ENCODE data around the gene CRAT. TPM values are rescaled to one million over a fixed set of nuclear protein-coding genes. Genes with fewer than 3 reads are reported as not detected.

Gene CRAT
- polyA plus RNA-seq, 1 experiment, result 61.2 TPM

DNA sequence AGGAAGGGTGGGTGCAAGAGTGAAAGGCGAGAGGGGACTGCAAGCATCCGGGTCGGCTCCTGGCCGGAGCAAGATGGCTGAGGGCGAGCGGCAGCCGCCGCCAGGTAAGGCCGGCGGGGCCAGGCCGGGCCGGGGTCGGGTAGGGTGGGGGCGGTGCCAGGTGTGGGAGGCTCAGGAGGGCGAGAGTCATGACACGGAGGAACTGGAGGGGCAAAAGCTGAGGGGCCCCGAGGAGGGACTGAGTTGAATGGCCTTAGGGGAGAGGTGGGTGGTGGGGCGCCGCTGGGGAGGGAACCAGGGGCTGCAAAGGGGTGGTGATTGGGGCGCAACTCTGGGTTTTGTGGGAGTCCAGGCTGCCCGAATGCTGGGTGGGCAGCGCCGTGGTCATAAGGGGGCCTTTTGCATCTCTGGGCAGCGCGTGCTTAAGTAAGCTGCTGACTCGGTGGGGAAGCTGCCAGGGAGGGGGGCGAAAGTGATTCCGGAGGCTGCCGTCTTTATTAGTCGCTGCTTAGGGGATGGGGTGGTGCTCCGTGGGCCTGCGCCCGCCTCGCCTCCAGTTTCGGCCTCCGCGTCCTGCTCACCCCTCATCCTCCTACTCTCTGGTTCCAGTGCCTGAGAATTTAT lies 1.0 kb upstream of the CRAT start:
- Histone ChIP-seq H3K27me3 (ENCODE audit: control insufficient read depth, insufficient read depth, low read length) (no peaks in the 10 kb centered on the region), H3K4me3 (ENCODE audit: low read depth, low read length) (peak overlapping the region; percentile 98), H3K36me3 (ENCODE audit: control insufficient read depth, insufficient read depth, low read length) (peaks cover 8% of the 10 kb centered on the region)
- no peak for DNase-seq (ENCODE audit: low read depth)
- ChIA-PET POLR2A (no interaction called here), CTCF (interaction anchor here (1.2 to 2.6 kb wide), 4 partner anchors 9 to 514 kb away, joined by 3 to 5 read pairs (median 3); partner anchors contain the start of genes C9orf50 and NTMT1)
- TF ChIP-seq, protein P1, sequence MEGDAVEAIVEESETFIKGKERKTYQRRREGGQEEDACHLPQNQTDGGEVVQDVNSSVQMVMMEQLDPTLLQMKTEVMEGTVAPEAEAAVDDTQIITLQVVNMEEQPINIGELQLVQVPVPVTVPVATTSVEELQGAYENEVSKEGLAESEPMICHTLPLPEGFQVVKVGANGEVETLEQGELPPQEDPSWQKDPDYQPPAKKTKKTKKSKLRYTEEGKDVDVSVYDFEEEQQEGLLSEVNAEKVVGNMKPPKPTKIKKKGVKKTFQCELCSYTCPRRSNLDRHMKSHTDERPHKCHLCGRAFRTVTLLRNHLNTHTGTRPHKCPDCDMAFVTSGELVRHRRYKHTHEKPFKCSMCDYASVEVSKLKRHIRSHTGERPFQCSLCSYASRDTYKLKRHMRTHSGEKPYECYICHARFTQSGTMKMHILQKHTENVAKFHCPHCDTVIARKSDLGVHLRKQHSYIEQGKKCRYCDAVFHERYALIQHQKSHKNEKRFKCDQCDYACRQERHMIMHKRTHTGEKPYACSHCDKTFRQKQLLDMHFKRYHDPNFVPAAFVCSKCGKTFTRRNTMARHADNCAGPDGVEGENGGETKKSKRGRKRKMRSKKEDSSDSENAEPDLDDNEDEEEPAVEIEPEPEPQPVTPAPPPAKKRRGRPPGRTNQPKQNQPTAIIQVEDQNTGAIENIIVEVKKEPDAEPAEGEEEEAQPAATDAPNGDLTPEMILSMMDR (IDR thresholded peaks at IDR 0.05; ENCODE audit: insufficient read depth, low read depth, low read length), result no peak

DNA sequence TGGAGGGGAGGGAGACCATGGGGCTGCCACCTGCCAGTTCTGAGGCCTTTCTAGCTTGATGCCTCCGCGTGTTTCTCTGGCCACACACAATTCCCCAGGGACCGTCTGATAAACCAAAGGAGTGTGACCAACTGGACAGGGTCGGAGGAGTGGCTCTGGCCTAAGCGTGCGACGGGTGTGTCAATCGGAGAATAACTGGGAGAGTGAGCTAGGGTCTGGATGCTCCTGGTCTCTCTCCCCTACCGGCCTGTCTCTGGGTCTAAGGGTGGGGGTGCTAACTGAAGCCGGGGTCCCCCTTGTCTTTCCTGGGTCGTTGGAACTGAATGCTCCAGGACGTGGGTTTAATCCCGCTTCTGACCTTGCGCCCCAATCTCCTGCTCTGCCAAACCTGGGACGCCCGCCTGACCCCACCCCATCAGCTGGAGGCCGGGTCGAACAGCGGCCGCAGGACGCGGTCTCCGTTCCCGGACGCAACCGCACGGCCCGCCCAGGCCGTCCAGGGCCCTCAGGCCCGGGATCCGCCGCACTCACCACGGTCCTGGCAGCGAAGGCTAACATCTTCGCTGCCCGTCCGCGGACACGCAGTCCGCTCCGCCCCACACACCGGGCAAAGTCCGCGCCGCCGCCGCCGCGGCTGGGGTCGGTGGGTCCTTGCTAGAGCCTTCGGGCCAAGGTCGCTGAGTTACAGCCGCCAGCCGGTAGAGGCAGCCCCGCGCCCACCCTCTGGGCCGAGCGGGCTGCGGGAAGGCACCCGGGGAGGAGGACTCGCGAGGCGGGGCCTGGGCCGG lies 447 bp downstream of the CRAT start:
- ChIA-PET POLR2A (no interaction called here), CTCF (interaction anchor here (1.0 to 1.6 kb wide), 3 partner anchors 21 to 514 kb away, joined by 4 to 6 read pairs (median 4); no protein-coding TSS in a partner anchor)
- H3K27me3 ChIP-seq (ENCODE audit: control insufficient read depth, insufficient read depth, low read length), result no peaks in the 10 kb centered on the region
- TF ChIP-seq, protein P1 (IDR thresholded peaks at IDR 0.05; ENCODE audit: insufficient read depth, low read depth, low read length), result no peak
- DNase-seq (ENCODE audit: low read depth), result no peak
- peak overlapping the region; percentile 98 for H3K4me3 ChIP-seq (ENCODE audit: low read depth, low read length)
- peaks cover 15% of the 10 kb centered on the region for H3K36me3 ChIP-seq (ENCODE audit: control insufficient read depth, insufficient read depth, low read length)

DNA sequence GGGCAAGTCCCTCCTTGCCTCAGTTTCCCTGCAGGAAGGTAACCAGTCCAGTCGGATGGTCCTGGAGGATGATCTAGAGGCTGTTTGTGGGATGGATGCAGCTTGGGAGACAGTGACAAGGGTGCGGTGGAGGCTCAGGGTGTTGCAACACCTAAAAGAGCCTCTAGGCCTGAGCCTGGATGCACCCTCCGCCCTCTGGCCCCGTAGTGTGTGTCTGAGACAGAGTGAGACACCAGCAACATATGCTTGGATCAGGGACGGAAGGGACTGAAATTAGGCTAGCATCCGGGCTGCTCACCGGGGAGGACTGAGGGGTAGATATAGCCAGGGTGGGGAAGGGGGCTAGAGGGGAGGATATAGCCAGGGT lies 1.1 kb downstream of the CRAT start:
- Histone ChIP-seq H3K27me3 (ENCODE audit: control insufficient read depth, insufficient read depth, low read length) (no peaks in the 10 kb centered on the region), H3K4me3 (ENCODE audit: low read depth, low read length) (peak overlapping the region; percentile 98), H3K36me3 (ENCODE audit: control insufficient read depth, insufficient read depth, low read length) (peaks cover 15% of the 10 kb centered on the region)
- TF ChIP-seq, protein P1 (IDR thresholded peaks at IDR 0.05; ENCODE audit: insufficient read depth, low read depth, low read length), result no peak
- ChIA-PET CTCF (interaction anchor here (0.5 to 1.6 kb wide), 5 partner anchors 15 to 515 kb away, joined by 3 to 6 read pairs (median 4); no protein-coding TSS in a partner anchor), POLR2A (no interaction called here)
- no peak for DNase-seq (ENCODE audit: low read depth)

DNA sequence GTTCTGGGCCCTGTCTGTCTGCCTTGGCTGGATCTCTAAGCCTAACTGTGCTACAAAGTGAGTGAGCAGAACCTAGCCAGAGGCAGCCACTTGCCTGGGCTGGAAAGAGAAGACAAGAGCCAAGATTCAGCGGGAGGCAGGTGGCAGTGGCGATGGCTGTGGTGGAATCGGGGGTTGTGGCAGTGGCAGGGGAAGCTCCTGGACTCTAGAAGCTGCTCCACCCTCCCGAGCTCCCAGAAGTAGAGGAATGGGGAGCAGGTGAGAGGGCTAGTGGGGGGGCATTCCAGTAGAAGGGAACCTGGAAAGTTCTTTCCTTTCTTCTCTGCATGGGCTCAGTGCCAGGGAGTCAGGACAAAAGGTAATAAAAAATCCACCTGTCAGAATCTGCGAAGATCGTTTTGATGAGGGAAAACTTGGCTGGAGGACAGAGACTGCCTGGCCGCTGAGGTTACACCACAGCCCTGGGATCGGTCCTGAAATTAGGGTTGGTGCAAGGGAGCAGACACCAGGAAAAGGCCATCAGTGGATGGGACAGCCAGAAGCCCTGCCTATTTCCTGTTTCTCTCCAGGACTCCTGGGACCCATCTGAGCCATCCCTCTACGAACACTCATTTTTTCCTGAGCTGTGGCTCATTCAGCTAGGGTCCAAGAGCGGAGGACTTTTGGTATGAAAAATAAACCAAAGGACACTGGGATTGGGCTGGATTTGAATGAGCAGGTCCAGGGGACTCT lies 1.6 kb downstream of the CRAT start:
- H3K36me3 ChIP-seq (ENCODE audit: control insufficient read depth, insufficient read depth, low read length), result peaks cover 15% of the 10 kb centered on the region
- CTCF ChIA-PET, result interaction anchor here (0.5 to 1.6 kb wide), 4 partner anchors 15 to 516 kb away, joined by 3 to 4 read pairs (median 4); no protein-coding TSS in a partner anchor
- POLR2A ChIA-PET, result no interaction called here
- no peak for DNase-seq (ENCODE audit: low read depth)
- no peaks in the 10 kb centered on the region for H3K27me3 ChIP-seq (ENCODE audit: control insufficient read depth, insufficient read depth, low read length)
- no peak overlapping the region for H3K4me3 ChIP-seq (ENCODE audit: low read depth, low read length)
- TF ChIP-seq, protein P1 (IDR thresholded peaks at IDR 0.05; ENCODE audit: insufficient read depth, low read depth, low read length), result no peak

Data from BJ (cell line).